CD4-positive, alpha-beta T cell treated with Interleukin-6 for 4 hours (primary cell): ENCODE measurements around the gene DPH1.

Experiments used
- DNase-seq: peaks from one replicate; pipeline ENCODE4 v3.0.0-alpha.2; 2020; ENCODE audit warnings: mixed read lengths

The DPH1 gene

DNA sequence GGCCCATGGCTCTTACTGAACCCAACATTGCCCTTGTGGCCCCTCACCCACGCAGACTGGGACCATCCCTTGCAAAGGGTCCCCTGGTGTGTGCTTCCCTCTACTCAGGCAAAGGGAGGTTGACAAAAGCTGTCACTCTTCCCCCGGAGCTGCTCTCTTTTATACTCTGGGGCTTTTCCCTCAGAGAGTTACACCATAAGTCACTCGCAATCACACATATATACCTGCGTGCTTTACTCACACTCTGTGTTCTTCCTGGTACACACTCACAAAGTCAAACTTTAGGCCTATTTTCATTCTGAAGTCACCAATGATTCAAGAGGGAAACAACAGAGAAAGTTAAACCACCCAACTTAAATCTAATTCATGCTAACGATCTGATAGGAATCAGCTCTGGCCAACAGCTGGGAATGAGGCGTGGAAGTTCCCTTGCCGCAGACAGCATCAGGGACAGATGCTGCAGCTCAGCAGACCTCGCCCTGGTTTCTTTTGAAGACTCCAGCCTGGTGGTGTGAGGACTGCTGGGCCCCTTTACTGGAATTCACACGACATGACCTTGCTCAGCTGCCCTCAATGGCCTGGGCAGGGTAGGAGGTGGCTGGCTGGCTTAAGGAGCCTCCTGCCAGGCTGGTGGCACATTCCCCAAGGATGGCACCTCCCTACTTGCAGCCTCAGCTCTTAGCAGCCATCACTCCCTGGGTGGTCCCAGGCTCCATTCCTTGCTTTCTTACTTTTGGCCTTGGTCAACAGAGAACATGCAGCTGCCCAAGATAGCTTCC lies 52.2 kb downstream of the DPH1 start:
- no peak for DNase-seq

DNA sequence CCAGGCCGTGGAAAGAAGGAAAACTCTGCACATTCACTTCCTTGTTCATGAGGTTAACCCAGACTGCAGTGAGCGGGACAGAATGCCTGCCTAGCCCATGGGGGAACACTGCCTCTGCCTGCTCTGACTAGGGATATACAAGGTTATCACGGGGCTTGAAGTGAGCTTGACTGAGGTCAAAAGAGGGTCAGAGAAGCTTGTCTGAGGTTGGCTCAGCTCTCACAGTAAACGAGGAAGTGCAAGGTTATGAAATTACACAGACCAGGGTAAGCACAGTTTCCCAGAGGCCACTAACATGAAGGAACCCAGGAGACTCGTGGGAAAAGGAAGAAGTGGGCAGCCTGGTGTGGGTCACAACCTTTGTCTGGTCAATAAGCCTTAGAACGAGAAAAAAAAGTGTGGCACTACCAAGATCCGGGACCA lies 53.7 kb downstream of the DPH1 start:
- no peak for DNase-seq

DNA sequence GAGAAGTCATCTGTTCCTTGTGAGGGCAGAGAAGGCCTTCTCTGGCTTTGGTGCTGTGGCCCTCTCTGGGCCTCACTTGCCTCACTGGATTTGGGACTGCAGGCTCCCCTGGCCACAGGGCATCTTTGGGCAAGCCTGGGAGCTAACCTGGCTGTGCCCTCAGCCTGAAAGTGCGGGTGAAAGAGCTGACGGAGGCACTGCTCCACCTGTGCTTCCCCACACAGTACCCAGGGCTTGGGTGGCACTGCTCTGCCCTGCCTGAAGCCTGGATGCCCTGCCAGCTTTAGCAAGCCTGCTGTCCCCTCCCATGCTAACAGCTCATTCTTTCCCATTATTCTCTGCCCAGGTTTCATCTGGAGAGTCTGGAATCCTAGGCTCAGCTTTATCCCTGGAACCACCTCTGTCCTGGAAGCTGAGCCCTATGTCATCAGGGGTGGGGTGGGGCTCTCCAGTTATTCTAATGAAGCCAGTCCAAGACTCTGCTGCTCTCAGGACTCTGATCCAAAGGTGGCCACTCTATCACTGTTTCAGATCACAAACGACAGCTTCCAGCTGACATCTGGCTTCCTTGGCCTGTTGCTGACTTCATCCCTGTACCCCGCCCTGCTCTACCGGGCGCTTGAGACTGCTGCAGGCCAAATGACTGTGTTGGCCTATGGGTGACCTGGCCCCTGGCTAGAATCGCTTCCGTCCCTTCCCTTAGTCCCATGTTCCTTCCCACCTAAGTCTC lies 54.2 kb downstream of the DPH1 start:
- no peak for DNase-seq

DNA sequence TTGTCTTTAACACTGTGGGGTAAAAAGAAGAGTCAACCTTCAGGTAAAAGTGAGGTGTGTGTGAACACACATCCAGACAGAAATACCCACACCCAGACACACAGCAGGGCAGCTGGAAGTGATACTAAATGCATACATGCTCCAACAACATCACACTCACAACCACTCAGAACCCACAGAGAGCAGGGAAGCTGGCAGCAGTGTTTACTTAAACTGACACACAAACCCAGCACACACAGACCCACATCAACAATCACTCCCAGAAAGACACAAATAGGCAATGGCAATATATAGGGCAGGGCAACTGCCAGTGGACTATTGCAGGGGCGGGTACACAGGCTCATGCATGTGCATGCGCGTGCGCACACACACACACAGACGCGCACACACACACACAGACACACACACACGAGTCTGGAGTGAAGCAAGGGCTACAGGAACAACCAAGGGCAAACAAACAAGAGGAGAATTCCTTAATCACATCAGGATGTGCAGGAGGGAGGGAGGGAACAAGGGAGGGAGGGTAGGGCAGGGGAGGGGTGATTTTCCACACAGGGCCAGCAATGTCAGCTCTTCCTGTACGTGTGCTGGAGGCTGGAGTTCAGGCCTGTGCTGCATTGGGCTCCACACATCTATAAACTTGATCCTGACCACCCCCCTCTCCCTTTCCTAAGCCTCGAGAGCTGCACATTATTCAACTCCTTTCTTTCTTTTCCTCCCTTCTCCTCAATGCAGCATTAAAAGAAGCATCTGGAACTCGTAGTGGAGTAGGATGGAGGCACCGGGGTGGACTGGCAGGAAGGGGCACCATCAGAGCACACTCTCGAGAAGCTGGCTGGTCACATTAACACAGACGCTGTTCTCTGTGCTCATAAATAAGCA lies 55.1 kb downstream of the DPH1 start:
- DNase-seq: no peak

DNA sequence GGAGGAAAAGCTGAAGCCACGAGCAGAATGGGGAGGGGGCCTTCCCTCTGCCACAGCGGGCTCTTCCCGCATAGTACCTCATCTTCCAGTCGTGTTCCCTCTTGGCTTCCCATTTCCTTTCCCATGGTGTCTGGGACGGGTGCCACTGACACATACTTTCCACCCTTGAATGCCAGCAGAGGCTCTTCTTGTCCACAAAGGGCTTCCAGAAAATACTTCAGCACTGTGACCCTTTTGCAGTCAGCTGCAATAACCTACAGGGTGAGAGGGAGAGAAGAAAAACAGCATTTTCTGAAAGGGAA lies 55.6 kb downstream of the DPH1 start:
- DNase-seq: no peak

DNA sequence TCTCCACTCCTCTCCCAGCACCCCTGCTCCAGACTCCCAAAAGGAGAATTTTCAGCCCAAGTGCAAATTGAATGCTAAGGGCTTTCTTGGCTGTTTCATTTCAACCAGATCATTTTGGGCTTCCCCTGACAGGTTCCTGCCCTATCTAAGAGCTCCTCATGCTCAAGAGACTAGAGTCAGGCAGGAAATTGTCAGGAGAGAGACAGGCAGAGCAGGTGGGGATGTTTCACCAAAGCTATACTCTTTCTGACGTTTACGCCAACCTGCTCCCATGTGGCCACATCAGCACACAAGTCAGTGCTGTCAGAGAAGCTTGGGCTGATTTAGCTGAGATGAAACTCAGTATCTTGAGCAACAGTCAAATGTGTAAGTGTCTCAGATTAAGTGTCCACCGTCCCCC lies 56.4 kb downstream of the DPH1 start:
- no peak for DNase-seq

DNA sequence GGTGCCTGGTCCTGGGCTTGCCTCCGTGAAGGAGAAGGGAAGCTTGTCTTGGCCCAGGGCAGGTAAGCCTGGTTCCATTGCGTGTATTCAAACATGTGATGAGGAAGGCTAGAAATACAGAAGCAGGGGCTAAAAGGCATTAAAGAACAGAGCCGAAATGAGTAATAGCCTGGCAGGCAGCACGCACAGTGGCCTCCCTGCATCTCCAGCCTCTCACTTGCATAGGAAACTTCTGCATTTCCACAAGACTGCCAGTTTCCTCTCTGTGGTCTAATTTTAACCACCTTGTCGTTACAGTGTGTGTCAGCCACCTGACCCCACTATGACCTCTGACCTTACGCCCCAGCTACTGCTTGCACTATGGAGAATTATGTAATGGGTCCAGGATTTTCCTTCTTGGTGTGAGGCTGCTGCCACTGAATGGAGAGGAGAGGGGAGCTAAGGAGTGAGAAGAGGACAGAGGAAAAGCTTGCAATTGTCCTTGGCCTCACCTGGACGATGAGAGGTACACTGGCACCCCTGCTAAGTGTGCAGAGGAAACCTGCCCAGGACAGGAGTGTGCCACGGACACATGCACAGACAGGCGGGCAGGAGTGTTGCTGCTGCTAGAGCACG lies 57.8 kb downstream of the DPH1 start:
- peak; percentile 46 for DNase-seq

DNA sequence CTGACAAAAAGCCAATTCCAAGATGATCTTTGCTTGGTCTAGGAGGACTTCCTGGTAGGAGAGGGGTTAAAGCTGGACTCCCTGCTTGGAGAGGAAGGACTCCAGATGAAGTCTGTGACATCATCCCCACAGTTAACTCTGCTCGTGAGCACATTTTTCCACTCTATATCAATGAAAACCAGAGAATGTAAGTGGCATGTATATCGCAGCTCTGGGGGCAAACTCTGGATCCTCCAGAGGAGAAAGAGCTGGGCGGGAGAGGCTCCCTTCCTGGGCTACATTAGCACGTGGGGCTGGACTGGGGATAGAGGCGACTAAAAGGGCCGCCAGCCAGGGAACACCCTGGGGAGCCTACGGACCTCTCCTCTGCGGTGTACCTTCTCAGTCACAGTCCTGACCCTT lies 59.1 kb downstream of the DPH1 start:
- DNase-seq: no peak

DNA sequence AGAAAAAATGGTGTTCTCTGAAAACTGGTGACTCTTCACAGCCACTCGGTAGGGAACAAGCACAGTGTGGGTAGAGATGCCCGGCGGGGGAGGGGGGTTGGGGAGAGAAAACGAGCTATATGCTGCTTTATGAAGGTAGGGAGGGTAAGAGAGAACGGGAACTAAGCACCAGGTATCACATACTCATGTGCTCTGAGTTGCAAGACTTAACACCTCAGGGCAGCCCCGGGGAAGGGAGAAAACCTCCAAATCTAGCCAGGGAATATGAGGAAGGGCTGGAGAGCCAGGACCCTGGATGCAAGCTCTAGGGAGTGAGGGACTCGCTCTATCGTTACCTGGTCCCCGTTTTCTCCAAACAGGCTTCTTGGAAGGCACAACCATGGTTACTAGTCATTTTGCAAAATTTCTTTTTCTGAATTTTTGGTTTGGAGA lies 60.3 kb downstream of the DPH1 start:
- DNase-seq: peak; percentile 47

DNA sequence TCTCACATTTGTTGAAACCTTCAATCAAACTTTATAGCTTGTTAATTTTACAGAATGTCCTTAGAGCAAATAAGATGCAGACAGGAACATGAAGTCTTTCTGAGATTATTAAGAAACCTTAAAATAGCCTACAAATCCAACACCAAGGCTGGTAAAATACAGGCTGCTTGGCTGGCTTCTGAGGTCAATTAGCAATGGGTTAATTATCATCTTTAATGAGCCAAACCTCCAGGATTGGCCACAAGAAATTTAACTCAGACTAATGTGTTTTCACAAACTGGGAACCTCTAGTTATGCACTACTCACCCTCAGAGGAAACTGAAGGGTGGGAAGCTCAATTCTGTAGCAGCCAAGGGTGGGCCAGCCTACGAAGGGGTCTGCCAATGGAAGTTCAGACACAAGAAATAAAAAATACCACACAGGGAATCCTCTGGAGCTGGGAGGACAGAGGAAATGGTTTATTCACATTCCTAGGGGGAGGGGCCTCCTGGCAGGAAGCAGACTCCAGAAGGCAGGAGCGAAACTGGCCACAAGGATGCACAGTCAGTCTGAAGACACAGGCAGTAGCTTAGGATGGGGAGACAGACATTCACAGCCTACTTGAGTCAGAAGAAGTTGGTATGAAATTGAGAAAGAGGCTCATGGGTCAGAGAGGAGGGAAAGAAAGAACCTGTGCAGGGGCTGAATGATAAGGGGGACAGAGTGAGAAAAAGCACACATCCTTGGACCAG lies 61.0 kb downstream of the DPH1 start:
- DNase-seq: no peak

DNA sequence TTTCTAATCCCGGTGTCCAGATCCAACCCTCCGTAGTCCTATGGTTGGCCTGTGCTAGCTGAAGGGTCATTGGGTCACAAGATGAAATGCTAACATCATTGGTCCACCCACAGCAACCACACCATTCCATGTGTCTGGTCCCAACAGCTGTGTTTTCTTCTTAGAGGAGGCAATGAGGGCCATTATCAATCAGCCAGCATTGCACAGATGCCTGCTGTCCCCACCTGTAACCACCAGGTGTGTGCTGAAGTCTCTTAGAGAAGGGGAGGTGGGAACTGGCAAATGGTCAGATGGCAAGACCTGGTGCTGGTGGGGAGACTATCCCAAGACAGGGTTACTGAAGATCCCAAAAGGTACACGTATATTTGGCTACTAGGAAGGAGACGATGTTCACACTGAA lies 62.3 kb downstream of the DPH1 start:
- DNase-seq: no peak

DNA sequence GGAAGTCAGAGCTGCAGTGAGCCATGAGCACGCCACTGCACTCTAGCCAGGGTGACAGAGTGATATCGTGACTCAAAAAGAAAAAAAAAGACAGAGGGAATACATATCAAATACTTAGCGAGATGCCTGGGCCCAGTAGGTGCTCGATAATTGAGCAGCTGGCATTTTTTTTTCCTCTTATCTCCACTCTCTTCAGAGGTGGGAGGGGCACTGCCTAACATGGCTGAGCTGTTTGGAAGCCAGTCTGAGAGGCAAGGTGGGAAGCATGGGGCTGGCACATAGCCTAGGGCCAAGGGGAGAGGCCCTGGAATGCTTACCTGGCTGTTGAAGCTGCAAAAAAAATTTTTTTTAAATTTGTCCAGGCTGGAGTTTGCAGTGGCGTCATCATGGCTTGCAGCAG lies 63.4 kb downstream of the DPH1 start:
- no peak for DNase-seq
